Naive thymus-derived CD4-positive, alpha-beta T cell (primary cell): ENCODE data around the gene AATK. TPM values are rescaled to one million over a fixed set of nuclear protein-coding genes. Genes with fewer than 3 reads are reported as not detected.

Source experiments
- ATAC-seq: fragments of 150-1000 bp; cut with Tn5 transposase; 2 replicates; pipeline ENCODE4 v1.10.0; 2021; ENCODE audit warnings: mild to moderate bottlenecking, moderate library complexity
- CTCF ChIA-PET: fragments of 350-600 bp; sonication (Branson Sonifier 250); formaldehyde crosslinking; loops from one replicate; lab custom pipeline; 2021; ENCODE audit warnings: antibody characterized with exemption; lab: Charles Lee
- POLR2A ChIA-PET: fragments of 350-600 bp; sonication (Branson Sonifier 250); formaldehyde crosslinking; loops from one replicate; lab custom pipeline; 2021; ENCODE audit warnings: antibody characterized with exemption, inconsistent platforms; lab: Charles Lee
- DNase-seq, 9 donors: peaks; one replicate each; pipeline versions ENCODE4 v3.0.0 to v3.0.0-alpha.2; 2020 to 2022; ENCODE audit warnings: mixed read lengths in 1 of 9
- H3K27ac ChIP-seq: one replicate; pipeline ENCODE4 v1.7.0; 2013; ENCODE audit warnings: mild to moderate bottlenecking, low read depth, low read length, moderate library complexity
- H3K27me3 ChIP-seq, 2 donors: one replicate each; pipeline ENCODE4 v1.7.0; 2013; ENCODE audit warnings: low read length in 2 of 2, mild to moderate bottlenecking in 2 of 2, moderate library complexity in 2 of 2; ENCODE audit not compliant: control insufficient read depth in 2 of 2, insufficient read depth in 2 of 2
- H3K36me3 ChIP-seq, 3 experiments: 1 replicate in 2 of 3; 2 replicates in 1 of 3; pipeline ENCODE4 v1.7.0; 2013; ENCODE audit warnings: low read length in 3 of 3, mild to moderate bottlenecking in 3 of 3, moderate library complexity in 1 of 3; ENCODE audit not compliant: insufficient read depth in 3 of 3, control insufficient read depth in 2 of 3
- H3K4me1 ChIP-seq, 2 donors: one replicate each; pipeline ENCODE4 v1.7.0; 2013; ENCODE audit warnings: low read length in 2 of 2, mild to moderate bottlenecking in 2 of 2, moderate library complexity in 1 of 2; ENCODE audit not compliant: control insufficient read depth in 2 of 2, insufficient read depth in 2 of 2
- H3K4me3 ChIP-seq: 2 replicates; pipeline ENCODE4 v1.7.0; 2013; ENCODE audit warnings: mild to moderate bottlenecking, low read length
- H3K9me3 ChIP-seq, 3 experiments: 1 replicate in 2 of 3; 2 replicates in 1 of 3; pipeline ENCODE4 v1.7.0; 2013; ENCODE audit warnings: low read length in 3 of 3; ENCODE audit not compliant: control insufficient read depth in 2 of 3
- H3K27ac Mint-ChIP-seq, 9 donors: one replicate each; pipeline ENCODE4 v1.8.0; 2020 to 2022; ENCODE audit warnings: mixed read lengths in 9 of 9, mild to moderate bottlenecking in 8 of 9, moderate library complexity in 5 of 9, inconsistent platforms in 2 of 9
- H3K27me3 Mint-ChIP-seq, 5 donors: one replicate each; pipeline ENCODE4 v1.8.0; 2021 to 2022; ENCODE audit warnings: mixed read lengths in 5 of 5, mild to moderate bottlenecking in 1 of 5
- H3K36me3 Mint-ChIP-seq, 5 donors: one replicate each; pipeline ENCODE4 v1.8.0; 2020 to 2022; ENCODE audit warnings: mixed read lengths in 5 of 5, mild to moderate bottlenecking in 3 of 5, inconsistent platforms in 1 of 5
- H3K4me1 Mint-ChIP-seq, 7 donors: one replicate each; pipeline ENCODE4 v1.8.0; 2020 to 2022; ENCODE audit warnings: mixed read lengths in 7 of 7, mild to moderate bottlenecking in 3 of 7, inconsistent platforms in 1 of 7
- H3K4me3 Mint-ChIP-seq, 10 donors: one replicate each; pipeline ENCODE4 v1.8.0; 2020 to 2022; ENCODE audit warnings: mild to moderate bottlenecking in 10 of 10, mixed read lengths in 10 of 10, moderate library complexity in 6 of 10, inconsistent platforms in 2 of 10
- H3K9me3 Mint-ChIP-seq, 11 donors: one replicate each; pipeline ENCODE4 v1.8.0; 2020 to 2022; ENCODE audit warnings: mixed read lengths in 11 of 11, mild to moderate bottlenecking in 4 of 11, inconsistent platforms in 1 of 11, moderate library complexity in 1 of 11
- intact Hi-C, 2 donors: fragments of 100-400 bp; cut with micrococcal nuclease; formaldehyde crosslinking; loops; one replicate each; pipeline ENCODE4 v1.15.1; 2023
- polyA plus RNA-seq, 2 donors: library from polyadenylated mRNA; unstranded; fragments of 300-500 nt; fragmentation: Illumina TruSeq; gene quantifications; one replicate each; pipeline ENCODE4 v1.2.3, GENCODE V29; 2021
- total RNA-seq, 6 experiments: library from RNA in 5 of 6; stranded (reverse) in 5 of 6; gene quantifications; 1 replicate in 5 of 6; 2 replicates in 1 of 6; pipeline ENCODE4 v1.2.3 and lab custom pipeline; 2021 to 2026

Gene AATK
- total and polyA plus RNA-seq, 7 experiments from 2014 or later: 0.46 to 10.4 (median 1.4) TPM; not detected in 2

- Mint-ChIP-seq H3K9me3 (peaks cover 0 to 1% (median 0%) of the 10 kb centered on the region in 11 donors), H3K4me3 (no peak overlapping the region)
Measured at GRCh38 chr17:81163051-81163695, 2.8 kb downstream of the AATK start.

GRCh38 chr17:81162491-81162890 lies 3.5 kb downstream of the AATK start:
- intact Hi-C loops: no loop called here

More at GRCh38 chr17:81163051-81163695, 2.8 kb downstream of the AATK start:
- DNase-seq: no peak
- Mint-ChIP-seq H3K27me3 (peaks cover 0 to 23% (median 17%) of the 10 kb centered on the region in 5 donors), H3K36me3 (no peaks in the 10 kb centered on the region), H3K27ac (no peak overlapping the region), H3K4me1 (peaks cover 0 to 5% (median 0%) of the 10 kb centered on the region in 7 donors)
- intact Hi-C loops: no loop called here
- POLR2A ChIA-PET: no interaction called here
- no peaks in the 10 kb centered on the region for H3K27me3 ChIP-seq
- no peak overlapping the region for H3K27ac ChIP-seq
- no peak for ATAC-seq
- CTCF ChIA-PET: no interaction called here
- H3K36me3 ChIP-seq: no peaks in the 10 kb centered on the region
- H3K4me3 ChIP-seq: no peak overlapping the region
- H3K4me1 ChIP-seq: no peaks in the 10 kb centered on the region
- no peaks in the 10 kb centered on the region for H3K9me3 ChIP-seq

GRCh38 chr17:81161972-81162371 lies 4.0 kb downstream of the AATK start:
- DNase-seq (no peak), ATAC-seq (no peak)
- intact Hi-C loops: no loop called here
- POLR2A ChIA-PET: no interaction called here
- Mint-ChIP-seq H3K27me3 (peaks cover 0 to 17% (median 13%) of the 10 kb centered on the region in 5 donors), H3K4me3 (no peak overlapping the region), H3K36me3 (no peaks in the 10 kb centered on the region), H3K27ac (no peak overlapping the region), H3K4me1 (peaks cover 0 to 5% (median 0%) of the 10 kb centered on the region in 7 donors), H3K9me3 (no peaks in the 10 kb centered on the region)
- Histone ChIP-seq H3K4me1 (no peaks in the 10 kb centered on the region), H3K27ac (no peak overlapping the region), H3K4me3 (no peak overlapping the region), H3K9me3 (no peaks in the 10 kb centered on the region), H3K36me3 (no peaks in the 10 kb centered on the region), H3K27me3 (no peaks in the 10 kb centered on the region)
- CTCF ChIA-PET: no interaction called here

More at GRCh38 chr17:81162491-81162890, 3.5 kb downstream of the AATK start:
- Histone ChIP-seq H3K27me3 (no peaks in the 10 kb centered on the region), H3K36me3 (no peaks in the 10 kb centered on the region), H3K4me3 (no peak overlapping the region), H3K4me1 (no peaks in the 10 kb centered on the region), H3K9me3 (no peaks in the 10 kb centered on the region), H3K27ac (no peak overlapping the region)
- Mint-ChIP-seq H3K9me3 (peaks cover 0 to 1% (median 0%) of the 10 kb centered on the region in 11 donors), H3K36me3 (no peaks in the 10 kb centered on the region), H3K4me3 (no peak overlapping the region), H3K27me3 (peaks cover 0 to 22% (median 17%) of the 10 kb centered on the region in 5 donors), H3K27ac (no peak overlapping the region), H3K4me1 (peaks cover 0 to 5% (median 0%) of the 10 kb centered on the region in 7 donors)
- POLR2A ChIA-PET: no interaction called here
- ATAC-seq (no peak), DNase-seq (no peak)
- CTCF ChIA-PET: no interaction called here

GRCh38 chr17:81161536-81161935 lies 4.5 kb downstream of the AATK start:
- Histone ChIP-seq H3K9me3 (no peaks in the 10 kb centered on the region), H3K27ac (no peak overlapping the region), H3K4me1 (no peaks in the 10 kb centered on the region), H3K27me3 (no peaks in the 10 kb centered on the region), H3K36me3 (no peaks in the 10 kb centered on the region), H3K4me3 (no peak overlapping the region)
- Mint-ChIP-seq H3K4me1 (peaks cover 0 to 5% (median 0%) of the 10 kb centered on the region in 7 donors), H3K4me3 (peak overlapping the region in 2 of 10 donors; percentile 16 to 65), H3K27ac (no peak overlapping the region), H3K27me3 (peaks cover 0 to 17% (median 11%) of the 10 kb centered on the region in 5 donors), H3K9me3 (no peaks in the 10 kb centered on the region), H3K36me3 (no peaks in the 10 kb centered on the region)
- intact Hi-C loops: no loop called here
- ATAC-seq: no peak
- DNase-seq: no peak
- POLR2A ChIA-PET: no interaction called here
- CTCF ChIA-PET: no interaction called here

- Histone ChIP-seq H3K27me3 (no peaks in the 10 kb centered on the region), H3K27ac (no peak overlapping the region), H3K9me3 (no peaks in the 10 kb centered on the region), H3K4me1 (no peaks in the 10 kb centered on the region), H3K36me3 (no peaks in the 10 kb centered on the region), H3K4me3 (no peak overlapping the region)
- Mint-ChIP-seq H3K36me3 (no peaks in the 10 kb centered on the region), H3K4me1 (peaks cover 0 to 5% (median 0%) of the 10 kb centered on the region in 7 donors), H3K27ac (no peak overlapping the region), H3K27me3 (peaks cover 0 to 17% (median 8%) of the 10 kb centered on the region in 5 donors), H3K4me3 (peak overlapping the region in 4 of 10 donors; percentile 16 to 65 (median 34)), H3K9me3 (no peaks in the 10 kb centered on the region)
- ATAC-seq (no peak), DNase-seq (no peak)
- intact Hi-C loops: no loop called here
- CTCF ChIA-PET: no interaction called here
- POLR2A ChIA-PET: no interaction called here
Measured at GRCh38 chr17:81160747-81161453, 5.1 kb downstream of the AATK start.

- Histone ChIP-seq H3K9me3 (no peaks in the 10 kb centered on the region), H3K4me3 (no peak overlapping the region), H3K27ac (no peak overlapping the region), H3K36me3 (no peaks in the 10 kb centered on the region), H3K4me1 (no peaks in the 10 kb centered on the region), H3K27me3 (no peaks in the 10 kb centered on the region)
- Mint-ChIP-seq H3K27ac (no peak overlapping the region), H3K4me1 (peaks cover 0 to 5% (median 0%) of the 10 kb centered on the region in 7 donors), H3K9me3 (no peaks in the 10 kb centered on the region), H3K4me3 (peak overlapping the region in 2 of 10 donors; percentile 25 to 65), H3K27me3 (peaks cover 0 to 17% (median 8%) of the 10 kb centered on the region in 5 donors), H3K36me3 (no peaks in the 10 kb centered on the region)
- ChIA-PET POLR2A (no interaction called here), CTCF (no interaction called here)
- DNase-seq (no peak), ATAC-seq (peak; percentile 76)
- intact Hi-C loops: no loop called here
Measured at GRCh38 chr17:81160306-81160705, 5.7 kb downstream of the AATK start.
